HEK293T (cell line): ENCODE results near the gene CDHR2.

Source experiments
- CTCF ChIA-PET: fragments of 350-600 bp; formaldehyde crosslinking; extraction: SDS; loops from one replicate; lab custom pipeline; 2021; ENCODE audit warnings: antibody characterized with exemption, inconsistent platforms; lab: Yijun Ruan, JAX
- POLR2A ChIA-PET: fragments of 350-600 bp; formaldehyde crosslinking; extraction: SDS; loops from one replicate; lab custom pipeline; 2020; ENCODE audit warnings: antibody characterized with exemption, inconsistent platforms; lab: Yijun Ruan, JAX
- DNase-seq: peaks from one replicate; pipeline ENCODE4 v3.0.0; 2012; ENCODE audit warnings: mixed read lengths; ENCODE audit errors: extremely low spot score
- ARNT ChIP-seq: fragments of 450-650 bp; IDR thresholded peaks from 2 replicates; pipeline ENCODE4 v1.6.1; 2017; ENCODE audit warnings: mild to moderate bottlenecking
- BHLHE40 ChIP-seq: fragments of 450-650 bp; IDR thresholded peaks from 2 replicates; pipeline ENCODE4 v1.6.1; 2016; ENCODE audit warnings: mild to moderate bottlenecking, moderate library complexity, borderline replicate concordance
- CTBP1 ChIP-seq: fragments of 450-650 bp; IDR thresholded peaks from 2 replicates; pipeline ENCODE4 v1.6.1; 2016; ENCODE audit warnings: borderline replicate concordance
- ELF4 ChIP-seq: fragments of 450-650 bp; IDR thresholded peaks from 2 replicates; pipeline ENCODE4 v1.6.1; 2017; ENCODE audit warnings: antibody characterized with exemption
- FOXA1 ChIP-seq: fragments of 450-650 bp; IDR thresholded peaks from 2 replicates; pipeline ENCODE4 v1.6.1; 2016; ENCODE audit warnings: mild to moderate bottlenecking
- FOXK2 ChIP-seq: fragments of 450-650 bp; IDR thresholded peaks from 2 replicates; pipeline ENCODE4 v1.6.1; 2016; ENCODE audit warnings: mild to moderate bottlenecking
- FOXM1 ChIP-seq: fragments of 450-650 bp; IDR thresholded peaks from 2 replicates; pipeline ENCODE4 v1.6.1; 2017; ENCODE audit warnings: mild to moderate bottlenecking, borderline replicate concordance
- HDGF ChIP-seq: fragments of 450-650 bp; IDR thresholded peaks from 2 replicates; pipeline ENCODE4 v1.6.1; 2017; ENCODE audit warnings: antibody characterized with exemption, borderline replicate concordance
- L3MBTL2 ChIP-seq: fragments of 450-650 bp; conservative IDR thresholded peaks from 2 replicates; pipeline ENCODE4 v1.6.1; 2016; ENCODE audit warnings: mild to moderate bottlenecking
- LEF1 ChIP-seq: fragments of 450-650 bp; IDR thresholded peaks from 2 replicates; pipeline ENCODE4 v1.6.1; 2017; ENCODE audit warnings: mild to moderate bottlenecking, borderline replicate concordance
- NFRKB ChIP-seq: fragments of 450-650 bp; IDR thresholded peaks from 2 replicates; pipeline ENCODE4 v1.6.1; 2016; ENCODE audit warnings: mild to moderate bottlenecking, moderate library complexity
- PKNOX1 ChIP-seq: fragments of 450-650 bp; IDR thresholded peaks from 2 replicates; pipeline ENCODE4 v1.6.1; 2016
- SP1 ChIP-seq: fragments of 450-650 bp; IDR thresholded peaks from 2 replicates; pipeline ENCODE4 v1.6.1; 2017
- SUZ12 ChIP-seq: fragments of 450-650 bp; IDR thresholded peaks from 2 replicates; pipeline ENCODE4 v1.6.1; 2016; ENCODE audit warnings: mild to moderate bottlenecking
- TARDBP ChIP-seq: fragments of 450-650 bp; IDR thresholded peaks from 2 replicates; pipeline ENCODE4 v1.6.1; 2016
- ZNF384 ChIP-seq: fragments of 450-650 bp; IDR thresholded peaks from 2 replicates; pipeline ENCODE4 v1.6.1; 2016

CDHR2 gene

DNA sequence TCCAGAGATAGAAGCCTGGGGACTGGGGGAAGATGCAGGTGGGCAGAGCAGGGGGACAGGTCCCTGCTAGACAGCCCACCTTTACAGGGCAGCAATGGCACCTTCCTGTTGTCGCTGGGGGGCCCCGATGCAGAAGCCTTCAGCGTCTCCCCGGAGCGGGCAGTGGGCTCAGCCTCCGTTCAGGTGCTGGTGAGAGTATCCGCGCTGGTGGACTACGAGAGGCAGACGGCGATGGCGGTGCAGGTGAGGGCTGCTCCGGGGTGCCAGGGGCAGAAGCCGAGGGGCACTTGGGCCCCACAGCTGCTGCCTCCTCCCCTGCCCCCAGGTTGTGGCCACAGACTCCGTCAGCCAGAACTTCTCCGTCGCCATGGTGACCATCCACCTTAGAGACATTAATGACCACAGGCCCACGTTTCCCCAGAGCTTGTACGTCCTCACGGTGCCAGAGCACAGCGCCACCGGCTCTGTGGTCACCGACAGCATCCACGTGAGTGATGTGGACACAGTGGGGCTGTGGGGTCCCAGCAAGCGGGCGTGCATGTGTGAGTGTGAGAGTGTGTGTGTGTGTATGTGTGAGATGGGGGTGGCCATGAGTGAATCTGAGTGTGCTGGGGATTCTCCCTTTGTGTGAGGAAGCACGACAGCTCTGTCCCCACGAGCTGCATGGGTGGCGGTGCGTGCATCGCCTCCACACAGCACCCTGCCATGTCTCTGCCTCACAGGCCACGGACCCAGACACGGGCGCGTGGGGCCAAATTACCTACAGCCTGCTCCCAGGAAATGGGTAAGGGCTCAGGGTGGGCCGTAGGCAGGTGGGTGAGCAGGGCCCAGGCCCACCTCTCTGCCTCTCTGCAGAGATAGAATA lies 28.4 kb downstream of the CDHR2 start:
- DNase-seq: no peak
- ChIA-PET POLR2A (interaction anchor here (1.2 kb wide), 1 partner anchor 34 kb away, joined by 3 read pairs; no protein-coding TSS in a partner anchor), CTCF (no interaction called here)
- TF ChIP-seq FOXM1 (no peak), TARDBP (no peak), HDGF (no peak), SUZ12 (no peak), FOXA1 (no peak), CTBP1 (no peak), LEF1 (no peak), ELF4 (no peak), PKNOX1 (no peak), NFRKB (no peak), SP1 (no peak), ZNF384 (no peak), FOXK2 (no peak), BHLHE40 (no peak), ARNT (no peak), L3MBTL2 (no peak)

DNA sequence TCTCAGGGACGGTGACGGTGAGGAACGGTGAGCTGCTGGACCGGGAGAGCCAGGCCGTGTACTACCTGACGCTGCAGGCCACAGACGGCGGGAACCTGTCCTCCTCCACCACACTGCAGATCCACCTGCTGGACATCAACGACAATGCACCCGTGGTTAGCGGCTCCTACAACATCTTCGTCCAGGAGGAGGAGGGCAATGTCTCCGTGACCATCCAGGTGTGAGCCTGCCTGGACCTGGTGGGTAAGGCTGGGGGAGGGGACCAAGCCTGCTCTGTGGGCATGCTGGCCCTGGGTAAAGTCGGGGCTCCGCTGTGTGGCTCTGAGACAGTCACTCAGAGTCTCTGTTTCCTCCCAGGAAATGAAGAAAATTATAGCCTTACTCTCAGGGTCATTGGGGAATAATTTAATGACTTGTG lies 29.3 kb downstream of the CDHR2 start:
- ChIA-PET CTCF (interaction anchor here (1.0 kb wide), 1 partner anchor 26 kb away, joined by 3 read pairs; no protein-coding TSS in a partner anchor), POLR2A (interaction anchor here (0.6 to 1.3 kb wide), 4 partner anchors 31 to 41 kb away, joined by 3 to 4 read pairs (median 3); partner anchors contain the start of gene RNF44)
- DNase-seq: peak; percentile 83
- TF ChIP-seq HDGF: no peak
- peak; percentile 60 for TF ChIP-seq L3MBTL2

DNA sequence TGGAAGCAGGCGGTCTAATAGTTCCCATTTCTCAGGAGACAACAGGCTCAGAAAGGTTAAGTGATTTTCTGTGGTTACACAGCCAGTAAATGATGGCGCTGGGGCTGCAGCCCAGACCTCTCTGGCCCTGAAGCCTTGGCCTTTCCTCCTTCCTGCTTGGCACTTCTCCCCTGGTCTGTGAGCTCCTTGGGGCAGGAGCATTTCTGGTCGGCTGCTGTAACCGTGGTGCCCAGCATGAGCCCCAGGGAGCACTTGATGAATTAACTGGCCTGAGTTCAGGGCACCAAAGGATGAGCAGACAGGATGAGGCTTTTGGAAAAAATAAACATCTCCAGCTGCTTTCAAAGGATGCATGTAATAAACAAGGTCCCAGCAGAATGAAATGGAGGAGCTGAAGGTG lies 30.2 kb downstream of the CDHR2 start:
- POLR2A ChIA-PET: interaction anchor here (1.3 kb wide), 2 partner anchors 30 to 42 kb away, joined by 3 to 4 read pairs; partner anchors contain the start of gene RNF44
- no peak for DNase-seq
- CTCF ChIA-PET: no interaction called here
- TF ChIP-seq LEF1 (no peak), NFRKB (no peak), ELF4 (no peak), SUZ12 (no peak), SP1 (no peak)

- POLR2A ChIA-PET: interaction anchor here (2.0 kb wide), 1 partner anchor 44 kb away, joined by 4 read pairs; the partner anchor contains the start of gene RNF44
- CTCF ChIA-PET: interaction anchor here (1.4 kb wide), 1 partner anchor 8 kb away, joined by 6 read pairs; no protein-coding TSS in a partner anchor
- DNase-seq: no peak
- TF ChIP-seq BHLHE40: no peak
- TF ChIP-seq NFRKB: no peak
- TF ChIP-seq SUZ12: no peak
- TF ChIP-seq TARDBP: no peak
- no peak for TF ChIP-seq ARNT
- TF ChIP-seq ELF4: no peak
- TF ChIP-seq PKNOX1: no peak
- no peak for TF ChIP-seq CTBP1
- no peak for TF ChIP-seq LEF1
- no peak for TF ChIP-seq SP1
- no peak for TF ChIP-seq L3MBTL2
- TF ChIP-seq HDGF: no peak
- no peak for TF ChIP-seq ZNF384
- no peak for TF ChIP-seq FOXA1
- no peak for TF ChIP-seq FOXM1
- no peak for TF ChIP-seq FOXK2
Measured at GRCh38 chr5:176581361-176581760, 32.2 kb downstream of the CDHR2 start.

DNA sequence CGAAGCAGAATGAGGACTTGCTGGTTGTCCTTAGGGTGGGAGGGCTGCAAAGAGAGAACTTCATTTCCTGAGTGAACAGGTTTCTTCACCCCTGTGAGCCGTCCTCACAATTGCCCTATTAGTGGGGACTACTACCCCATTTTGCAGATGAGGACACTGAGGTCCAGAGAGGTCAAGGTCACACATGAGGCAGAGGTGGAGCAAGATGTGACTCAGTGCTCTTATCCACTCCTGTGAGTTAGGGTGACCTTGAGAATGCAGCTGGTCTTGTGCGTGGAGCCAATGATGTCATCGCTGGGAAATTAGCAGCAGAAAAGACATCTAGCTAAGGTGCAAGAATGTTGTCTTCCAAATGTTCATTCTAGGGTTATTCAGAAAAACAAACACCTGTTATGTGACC lies 33.9 kb downstream of the CDHR2 start:
- DNase-seq: no peak
- ChIA-PET POLR2A (no interaction called here), CTCF (interaction anchor here (1.4 kb wide), 1 partner anchor 47 kb away, joined by 3 read pairs; the partner anchor contains the start of genes EIF4E1B and SNCB)
- TF ChIP-seq FOXA1 (no peak), FOXK2 (no peak), ARNT (no peak), HDGF (no peak), ZNF384 (no peak), BHLHE40 (no peak), CTBP1 (no peak), TARDBP (no peak), L3MBTL2 (no peak), SP1 (no peak), ELF4 (no peak), PKNOX1 (no peak), FOXM1 (no peak), LEF1 (no peak), SUZ12 (no peak)

GRCh38 chr5:176587398-176587797 lies 38.3 kb downstream of the CDHR2 start:
- no peak for DNase-seq
- ChIA-PET CTCF (no interaction called here), POLR2A (interaction anchor here (0.6 to 1.5 kb wide), 2 partner anchors 22 to 45 kb away, joined by 3 to 4 read pairs; no protein-coding TSS in a partner anchor)
- TF ChIP-seq NFRKB (no peak), BHLHE40 (no peak), PKNOX1 (no peak), TARDBP (no peak), ELF4 (no peak), HDGF (no peak), L3MBTL2 (no peak), ZNF384 (no peak), FOXM1 (no peak), LEF1 (no peak), FOXA1 (no peak), SUZ12 (no peak), CTBP1 (no peak), FOXK2 (no peak), SP1 (no peak), ARNT (no peak)
